ENCODE measurements around the gene SSH3. TPM values are rescaled to one million over a fixed set of nuclear protein-coding genes. Genes with fewer than 3 reads are reported as not detected.

The SSH3 gene
- total and polyA plus RNA-seq, 4 donors, result 4.8 to 10.4 (median 8.1) TPM

DNA sequence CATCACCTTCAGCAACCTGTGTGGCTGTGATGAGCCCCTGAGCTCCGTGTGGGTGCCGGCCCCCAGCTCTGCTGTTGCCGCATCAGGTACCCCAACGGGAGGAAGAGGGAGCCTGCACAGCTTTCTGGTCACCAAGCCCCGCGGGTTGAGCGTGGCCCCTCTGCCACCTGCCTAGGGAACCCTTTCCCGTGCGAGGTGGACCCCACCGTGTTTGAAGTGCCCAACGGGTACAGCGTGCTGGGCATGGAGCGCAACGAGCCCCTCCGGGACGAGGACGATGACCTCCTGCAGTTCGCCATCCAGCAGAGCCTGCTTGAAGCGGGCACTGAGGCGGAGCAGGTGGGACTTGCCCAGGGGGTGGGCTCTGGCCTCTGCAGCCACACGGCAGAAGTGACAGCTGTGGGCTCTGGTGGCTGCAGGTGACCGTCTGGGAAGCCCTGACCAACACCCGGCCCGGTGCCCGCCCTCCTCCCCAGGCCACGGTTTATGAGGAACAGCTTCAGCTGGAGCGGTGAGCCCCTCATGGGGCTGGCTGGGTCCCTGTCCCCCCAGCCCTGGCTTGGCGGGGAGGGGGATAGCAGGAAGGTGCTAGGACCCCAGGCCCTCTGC lies 1.9 kb upstream of the SSH3 start:
- 95% methylated on average over 28 of the region's 28 CpGs for WGBS
- Histone ChIP-seq H3K9ac (ENCODE audit: low read depth in 1 of 2, low read length in 2 of 2) (no peak overlapping the region), H3K27ac (ENCODE audit: low read depth in 1 of 2, low read length in 2 of 2) (no peak overlapping the region), H3K27me3 (ENCODE audit: control insufficient read depth in 4 of 4, insufficient read depth in 4 of 4, low read length in 3 of 4) (no peaks in the 10 kb centered on the region), H3K36me3 (ENCODE audit: control insufficient read depth in 4 of 4, insufficient read depth in 3 of 4, low read depth in 1 of 4, low read length in 3 of 4) (peaks cover 5 to 16% (median 8%) of the 10 kb centered on the region in 4 donors), H3K9me3 (ENCODE audit: control insufficient read depth in 4 of 4, low read length in 3 of 4) (no peaks in the 10 kb centered on the region), H3K4me1 (ENCODE audit: control insufficient read depth in 4 of 4, insufficient read depth in 4 of 4, low read length in 3 of 4) (peaks cover 13 to 35% (median 20%) of the 10 kb centered on the region in 4 donors), H3K4me3 (ENCODE audit: low read depth in 1 of 3, low read length in 3 of 3) (no peak overlapping the region)
- DNase-seq (ENCODE audit: low spot score), result no peak
- TF ChIP-seq SP1 (IDR thresholded peaks at IDR 0.05), result no peak
- TF ChIP-seq, protein P1, sequence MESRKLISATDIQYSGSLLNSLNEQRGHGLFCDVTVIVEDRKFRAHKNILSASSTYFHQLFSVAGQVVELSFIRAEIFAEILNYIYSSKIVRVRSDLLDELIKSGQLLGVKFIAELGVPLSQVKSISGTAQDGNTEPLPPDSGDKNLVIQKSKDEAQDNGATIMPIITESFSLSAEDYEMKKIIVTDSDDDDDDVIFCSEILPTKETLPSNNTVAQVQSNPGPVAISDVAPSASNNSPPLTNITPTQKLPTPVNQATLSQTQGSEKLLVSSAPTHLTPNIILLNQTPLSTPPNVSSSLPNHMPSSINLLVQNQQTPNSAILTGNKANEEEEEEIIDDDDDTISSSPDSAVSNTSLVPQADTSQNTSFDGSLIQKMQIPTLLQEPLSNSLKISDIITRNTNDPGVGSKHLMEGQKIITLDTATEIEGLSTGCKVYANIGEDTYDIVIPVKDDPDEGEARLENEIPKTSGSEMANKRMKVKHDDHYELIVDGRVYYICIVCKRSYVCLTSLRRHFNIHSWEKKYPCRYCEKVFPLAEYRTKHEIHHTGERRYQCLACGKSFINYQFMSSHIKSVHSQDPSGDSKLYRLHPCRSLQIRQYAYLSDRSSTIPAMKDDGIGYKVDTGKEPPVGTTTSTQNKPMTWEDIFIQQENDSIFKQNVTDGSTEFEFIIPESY (IDR thresholded peaks at IDR 0.05), result no peak
- TF ChIP-seq JUND (IDR thresholded peaks at IDR 0.05), result no peak
- no peak for TF ChIP-seq FOXA1 (IDR thresholded peaks at IDR 0.05)
- no peak for TF ChIP-seq GABPA (IDR thresholded peaks at IDR 0.05 in 1 of 2, conservative IDR thresholded peaks at IDR 0.05 in 1 of 2)
- TF ChIP-seq, protein P2, sequence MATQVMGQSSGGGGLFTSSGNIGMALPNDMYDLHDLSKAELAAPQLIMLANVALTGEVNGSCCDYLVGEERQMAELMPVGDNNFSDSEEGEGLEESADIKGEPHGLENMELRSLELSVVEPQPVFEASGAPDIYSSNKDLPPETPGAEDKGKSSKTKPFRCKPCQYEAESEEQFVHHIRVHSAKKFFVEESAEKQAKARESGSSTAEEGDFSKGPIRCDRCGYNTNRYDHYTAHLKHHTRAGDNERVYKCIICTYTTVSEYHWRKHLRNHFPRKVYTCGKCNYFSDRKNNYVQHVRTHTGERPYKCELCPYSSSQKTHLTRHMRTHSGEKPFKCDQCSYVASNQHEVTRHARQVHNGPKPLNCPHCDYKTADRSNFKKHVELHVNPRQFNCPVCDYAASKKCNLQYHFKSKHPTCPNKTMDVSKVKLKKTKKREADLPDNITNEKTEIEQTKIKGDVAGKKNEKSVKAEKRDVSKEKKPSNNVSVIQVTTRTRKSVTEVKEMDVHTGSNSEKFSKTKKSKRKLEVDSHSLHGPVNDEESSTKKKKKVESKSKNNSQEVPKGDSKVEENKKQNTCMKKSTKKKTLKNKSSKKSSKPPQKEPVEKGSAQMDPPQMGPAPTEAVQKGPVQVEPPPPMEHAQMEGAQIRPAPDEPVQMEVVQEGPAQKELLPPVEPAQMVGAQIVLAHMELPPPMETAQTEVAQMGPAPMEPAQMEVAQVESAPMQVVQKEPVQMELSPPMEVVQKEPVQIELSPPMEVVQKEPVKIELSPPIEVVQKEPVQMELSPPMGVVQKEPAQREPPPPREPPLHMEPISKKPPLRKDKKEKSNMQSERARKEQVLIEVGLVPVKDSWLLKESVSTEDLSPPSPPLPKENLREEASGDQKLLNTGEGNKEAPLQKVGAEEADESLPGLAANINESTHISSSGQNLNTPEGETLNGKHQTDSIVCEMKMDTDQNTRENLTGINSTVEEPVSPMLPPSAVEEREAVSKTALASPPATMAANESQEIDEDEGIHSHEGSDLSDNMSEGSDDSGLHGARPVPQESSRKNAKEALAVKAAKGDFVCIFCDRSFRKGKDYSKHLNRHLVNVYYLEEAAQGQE (IDR thresholded peaks at IDR 0.05), result no peak

DNA sequence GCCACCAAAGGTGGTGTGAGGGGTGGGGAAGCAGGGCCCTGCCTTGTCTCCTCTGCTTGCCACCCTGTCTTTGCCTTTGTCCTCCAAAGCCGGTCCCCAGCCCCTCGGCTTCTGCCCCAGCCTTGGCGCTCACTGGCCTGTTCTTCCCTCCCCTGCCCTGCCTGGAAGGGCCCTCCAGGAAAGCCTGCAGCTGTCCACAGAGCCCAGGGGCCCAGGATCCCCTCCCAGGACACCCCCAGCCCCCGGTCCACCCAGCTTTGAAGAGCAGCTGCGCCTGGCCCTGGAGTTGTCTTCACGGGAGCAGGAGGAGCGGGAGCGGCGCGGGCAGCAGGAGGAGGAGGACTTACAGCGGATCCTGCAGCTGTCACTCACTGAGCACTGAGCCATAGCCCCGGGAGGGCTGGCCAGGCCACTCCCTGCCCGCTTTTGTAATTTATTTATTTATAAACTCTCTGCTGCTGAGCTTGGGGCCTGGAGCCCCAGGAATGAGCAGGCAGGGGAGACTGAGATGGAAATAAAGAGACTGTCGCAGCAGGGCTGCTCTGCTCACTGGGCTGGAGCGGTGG lies 1.3 kb upstream of the SSH3 start:
- Histone ChIP-seq H3K27ac (ENCODE audit: low read depth in 1 of 2, low read length in 2 of 2) (peak overlapping the region; percentile 74 to 75), H3K27me3 (ENCODE audit: control insufficient read depth in 4 of 4, insufficient read depth in 4 of 4, low read length in 3 of 4) (no peaks in the 10 kb centered on the region), H3K4me1 (ENCODE audit: control insufficient read depth in 4 of 4, insufficient read depth in 4 of 4, low read length in 3 of 4) (peaks cover 13 to 35% (median 20%) of the 10 kb centered on the region in 4 donors), H3K36me3 (ENCODE audit: control insufficient read depth in 4 of 4, insufficient read depth in 3 of 4, low read depth in 1 of 4, low read length in 3 of 4) (peaks cover 5 to 18% (median 8%) of the 10 kb centered on the region in 4 donors), H3K9me3 (ENCODE audit: control insufficient read depth in 4 of 4, low read length in 3 of 4) (no peaks in the 10 kb centered on the region), H3K9ac (ENCODE audit: low read depth in 1 of 2, low read length in 2 of 2) (peak overlapping the region in 1 of 2 donors; percentile 62), H3K4me3 (ENCODE audit: low read depth in 1 of 3, low read length in 3 of 3) (peak overlapping the region; percentile 71 to 88 (median 83))
- no peak for DNase-seq (ENCODE audit: low spot score)
- 38% methylated on average over 15 of the region's 15 CpGs for WGBS
- TF ChIP-seq HNF4A (conservative IDR thresholded peaks at IDR 0.05), result no peak
- TF ChIP-seq, protein P2 (IDR thresholded peaks at IDR 0.05), result no peak
- TF ChIP-seq EGR1 (IDR thresholded peaks at IDR 0.05; ENCODE audit: low read depth in 2 of 2), result no peak
- TF ChIP-seq, protein P1 (IDR thresholded peaks at IDR 0.05), result no peak
- no peak for TF ChIP-seq SP1 (IDR thresholded peaks at IDR 0.05)
- TF ChIP-seq, protein P3, sequence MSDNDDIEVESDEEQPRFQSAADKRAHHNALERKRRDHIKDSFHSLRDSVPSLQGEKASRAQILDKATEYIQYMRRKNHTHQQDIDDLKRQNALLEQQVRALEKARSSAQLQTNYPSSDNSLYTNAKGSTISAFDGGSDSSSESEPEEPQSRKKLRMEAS (IDR thresholded peaks at IDR 0.05), result no peak

Measured in liver (tissue), 9 donors.